ENCODE results near the gene RNLS.
"Not testable (repeated sequence)": the region's sequence is repeated elsewhere in the genome, so short reads cannot be mapped to it uniquely, and the experiment has no call there.

The RNLS gene

GRCh38 chr10:88286030-88286429, 297.1 kb downstream of the RNLS start:
- no peak for DNase-seq

- DNase-seq: no peak
These were observed 301.3 kb downstream of the RNLS start for GRCh38 chr10:88281592-88282347.

- no peak for DNase-seq
These were observed 302.6 kb downstream of the RNLS start for GRCh38 chr10:88280518-88280917.

GRCh38 chr10:88278912-88279311, 304.2 kb downstream of the RNLS start:
- DNase-seq: no peak

- not testable (repeated sequence) for DNase-seq
These were observed 306.2 kb downstream of the RNLS start for GRCh38 chr10:88276945-88277344.

GRCh38 chr10:88274286-88274685, 308.8 kb downstream of the RNLS start:
- no peak for DNase-seq

GRCh38 chr10:88273567-88273966, 309.6 kb downstream of the RNLS start:
- DNase-seq: no peak

GRCh38 chr10:88271761-88272543, 311.2 kb downstream of the RNLS start:
- DNase-seq: no peak

- no peak for DNase-seq
These were observed 312.0 kb downstream of the RNLS start for GRCh38 chr10:88270871-88271713.

GRCh38 chr10:88270061-88270808, 312.9 kb downstream of the RNLS start:
- DNase-seq: no peak

GRCh38 chr10:88262591-88263234, 320.4 kb downstream of the RNLS start:
- no peak for DNase-seq

GRCh38 chr10:88261152-88261551, 322.0 kb downstream of the RNLS start:
- DNase-seq: no peak

GRCh38 chr10:88260329-88261051, 322.6 kb downstream of the RNLS start:
- DNase-seq: no peak

GRCh38 chr10:88259381-88259780, 323.7 kb downstream of the RNLS start:
- DNase-seq: no peak

GRCh38 chr10:88256886-88257285, 326.2 kb downstream of the RNLS start:
- DNase-seq: no peak

GRCh38 chr10:88256013-88256680, 327.0 kb downstream of the RNLS start:
- no peak for DNase-seq

GRCh38 chr10:88254091-88254490, 329.0 kb downstream of the RNLS start:
- DNase-seq: no peak

- DNase-seq: no peak
These were observed 329.5 kb downstream of the RNLS start for GRCh38 chr10:88253622-88254021.

- DNase-seq: no peak
These were observed 330.0 kb downstream of the RNLS start for GRCh38 chr10:88253128-88253527.

- DNase-seq: no peak
These were observed 333.7 kb downstream of the RNLS start for GRCh38 chr10:88249450-88249849.

- DNase-seq: no peak
These were observed 336.4 kb downstream of the RNLS start for GRCh38 chr10:88246675-88247074.

Data from NCI-H1105 (cell line).